ENCODE measurements around the gene RHOT1.
A peak's percentile ranks its signal among the peaks of the same experiment; 100 is the strongest.
"Not testable (repeated sequence)": the region's sequence is repeated elsewhere in the genome, so short reads cannot be mapped to it uniquely, and the experiment has no call there.

The RHOT1 gene

DNA sequence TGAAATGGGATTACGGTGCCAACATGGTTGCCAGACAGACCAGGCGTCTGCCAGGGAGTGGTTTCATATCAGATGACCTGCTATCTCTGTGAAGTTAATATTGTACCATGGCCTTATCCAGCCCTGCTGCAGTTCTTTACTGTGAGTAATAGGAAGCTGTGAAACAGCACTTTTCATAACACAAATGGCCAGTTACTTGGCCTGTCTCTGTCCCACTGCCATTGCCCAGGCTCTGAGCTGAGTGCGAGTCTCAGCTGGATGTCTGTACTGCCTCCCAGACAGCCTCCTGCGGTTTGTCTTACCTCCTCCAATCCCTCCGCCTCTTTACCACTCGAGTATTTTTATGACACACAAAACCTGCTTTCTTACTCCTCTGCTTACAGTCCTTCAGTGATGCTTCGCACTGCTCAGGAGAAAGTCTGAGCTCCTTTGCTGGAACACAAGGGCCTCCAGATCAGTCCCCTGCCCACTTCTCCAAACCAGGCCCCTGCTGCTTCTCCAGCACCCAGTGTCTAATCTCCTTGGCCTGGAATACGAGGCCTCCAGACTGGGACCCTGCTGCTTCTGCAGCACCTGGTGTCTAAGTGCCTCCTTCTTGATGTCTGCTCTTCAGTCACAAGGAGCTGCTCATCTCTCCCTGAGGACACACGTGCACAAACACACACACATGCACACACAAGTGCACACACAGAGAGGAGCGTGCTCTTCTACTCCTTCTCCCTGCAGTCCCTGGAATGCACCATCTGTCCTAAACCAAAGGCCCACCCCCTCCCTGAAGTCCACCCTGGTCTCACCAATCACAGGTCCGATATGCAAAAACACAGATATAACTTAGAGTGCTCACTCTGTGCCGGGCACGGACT lies 17.1 kb upstream of the RHOT1 start:
- no peak for DNase-seq

DNA sequence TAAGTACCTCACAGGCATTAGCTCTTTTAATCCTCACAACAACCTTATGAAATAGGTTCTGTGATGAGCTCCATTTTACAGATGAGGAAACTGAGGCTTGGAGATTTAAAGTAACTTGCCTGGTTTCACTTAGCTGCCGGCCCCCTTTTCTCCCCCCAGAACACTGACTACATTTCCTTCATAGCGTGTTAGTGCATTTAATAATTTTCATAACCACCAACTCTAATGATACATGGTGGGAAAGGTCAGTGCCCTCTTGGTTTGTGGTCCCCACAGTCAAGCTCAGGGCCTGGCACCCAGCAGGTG lies 16.5 kb upstream of the RHOT1 start:
- DNase-seq, result no peak

DNA sequence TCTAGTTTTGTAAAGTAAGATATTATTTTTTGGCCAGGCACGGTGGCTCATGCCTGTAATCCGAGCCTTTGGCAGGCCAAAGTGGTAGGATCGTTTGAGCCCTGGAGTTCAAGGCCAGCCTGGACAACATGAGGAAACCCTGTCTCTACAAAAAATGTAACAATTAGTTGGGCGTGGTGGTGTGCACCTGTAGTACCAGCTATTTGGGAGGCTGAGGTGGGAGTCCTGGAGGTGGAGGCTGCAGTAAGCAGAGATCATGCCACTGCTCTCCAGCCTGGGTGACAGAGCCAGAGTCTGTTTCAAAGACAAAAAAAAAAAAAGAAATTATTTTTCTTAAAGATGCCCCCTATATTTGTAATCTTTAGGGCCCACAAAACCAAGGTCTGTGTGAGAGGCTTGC lies 16.0 kb upstream of the RHOT1 start:
- no peak for DNase-seq

- DNase-seq, result no peak
Measured at GRCh38 chr17:32126746-32127145, 15.6 kb upstream of the RHOT1 start.

DNA sequence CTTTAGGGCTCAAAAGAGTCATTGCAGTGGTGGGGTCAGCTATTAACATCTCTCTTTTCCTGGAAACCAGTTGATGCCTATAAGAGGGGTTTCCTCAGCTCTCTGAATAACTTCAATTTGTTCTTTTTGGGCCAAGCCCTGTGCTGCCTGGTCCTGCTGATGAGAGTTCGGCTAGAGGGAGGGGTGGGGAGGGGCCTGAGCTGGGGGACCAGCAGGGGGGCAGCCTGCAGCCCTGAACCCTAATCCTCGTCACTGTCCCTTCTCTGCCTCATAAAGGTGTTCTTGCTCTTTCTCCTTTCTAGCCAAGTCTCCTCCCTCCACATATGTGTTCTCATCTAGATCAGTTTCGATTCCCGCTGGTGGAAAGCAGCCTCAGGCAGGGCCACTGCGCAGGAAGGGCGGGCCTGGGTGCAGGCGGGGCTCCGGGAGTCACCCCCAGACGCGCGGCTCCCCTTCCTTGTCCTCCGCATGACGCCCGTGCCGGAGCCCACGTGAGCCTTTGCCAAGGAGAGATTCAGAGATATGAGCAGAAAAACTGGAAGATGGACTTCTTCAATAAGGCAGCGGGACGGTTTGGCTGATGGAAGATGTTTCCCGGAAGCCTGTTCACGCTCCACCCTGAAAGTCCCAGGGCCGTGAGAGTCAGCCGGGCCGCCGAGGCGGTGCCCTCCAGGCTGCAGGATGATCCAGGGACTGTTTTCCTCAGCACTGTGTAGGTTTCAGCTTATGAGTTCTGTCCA lies 15.0 kb upstream of the RHOT1 start:
- peak; percentile 82 to 85 for DNase-seq

GRCh38 chr17:32128470-32128869 lies 13.8 kb upstream of the RHOT1 start:
- DNase-seq, result not testable (repeated sequence)

DNA sequence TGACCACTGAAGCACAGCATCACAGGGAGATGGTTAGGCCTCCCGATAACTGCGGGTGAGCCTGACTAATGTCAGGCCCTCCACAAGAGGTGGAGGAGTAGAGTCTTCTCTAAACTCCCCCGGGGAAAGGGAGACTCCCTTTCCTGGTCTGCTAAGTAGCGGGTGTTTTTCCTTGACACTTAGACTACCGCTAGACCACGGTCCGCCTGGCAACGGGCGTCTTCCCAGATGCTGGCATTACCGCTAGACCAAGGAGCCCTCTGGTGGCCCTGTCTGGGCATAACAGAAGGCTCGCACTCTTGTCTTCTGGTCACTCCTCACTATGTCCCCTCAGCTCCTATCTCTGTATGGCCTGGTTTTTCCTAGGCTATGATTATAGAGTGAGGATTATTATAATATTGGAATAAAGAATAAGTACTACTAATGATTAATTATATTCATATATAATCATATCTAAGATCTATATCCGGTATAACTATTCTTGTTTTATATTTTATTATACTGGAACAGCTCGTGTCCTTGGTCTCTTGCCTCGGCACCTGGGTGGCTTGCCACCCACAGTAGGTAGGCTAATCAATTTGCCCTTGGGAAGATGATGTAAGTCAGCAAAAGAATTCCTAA lies 6.7 kb upstream of the RHOT1 start:
- DNase-seq, result peak; percentile 23 to 41

DNA sequence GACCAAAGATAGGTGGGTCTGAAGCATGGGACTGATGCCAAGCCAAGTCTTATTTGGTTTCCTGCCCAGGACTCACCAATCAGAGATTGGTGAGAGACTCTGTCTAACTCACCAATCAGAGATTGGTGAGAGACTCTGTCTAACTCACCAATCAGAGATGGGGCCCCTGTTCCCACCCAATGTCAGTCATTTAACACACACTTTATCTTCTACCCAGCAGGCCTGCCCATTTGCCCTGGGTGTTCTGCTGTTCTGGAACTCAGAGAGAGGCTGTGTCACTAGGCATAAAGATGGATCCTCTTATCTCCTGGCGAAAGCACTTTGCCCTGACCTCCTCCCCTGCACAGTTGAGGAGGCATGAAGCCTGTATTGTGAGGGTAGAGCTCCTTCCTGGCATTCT lies 5.4 kb upstream of the RHOT1 start:
- peak in 1 of 2 donors; percentile 24 for DNase-seq

- DNase-seq, result not testable (repeated sequence)
Measured at GRCh38 chr17:32139504-32139903, 2.8 kb upstream of the RHOT1 start.

DNA sequence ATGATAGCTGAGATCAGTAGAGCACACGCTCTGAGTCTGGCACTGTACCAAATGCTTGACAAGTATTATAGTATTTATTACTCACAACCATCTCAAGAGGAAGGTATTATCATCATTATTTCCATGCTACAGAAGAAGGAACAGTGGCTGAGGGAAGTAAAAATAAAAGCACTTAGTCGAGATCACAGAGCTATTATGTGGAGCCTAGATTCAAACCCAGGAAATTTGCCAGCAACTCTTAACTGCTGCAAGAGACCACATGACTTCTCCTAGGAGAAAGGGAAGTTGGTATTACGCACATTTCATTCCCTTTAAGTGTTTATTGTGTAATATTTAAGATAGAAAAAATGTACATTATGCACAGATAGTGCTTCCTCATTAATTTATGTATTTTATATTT lies 1.0 kb upstream of the RHOT1 start:
- DNase-seq, result peak; percentile 26 to 56

DNA sequence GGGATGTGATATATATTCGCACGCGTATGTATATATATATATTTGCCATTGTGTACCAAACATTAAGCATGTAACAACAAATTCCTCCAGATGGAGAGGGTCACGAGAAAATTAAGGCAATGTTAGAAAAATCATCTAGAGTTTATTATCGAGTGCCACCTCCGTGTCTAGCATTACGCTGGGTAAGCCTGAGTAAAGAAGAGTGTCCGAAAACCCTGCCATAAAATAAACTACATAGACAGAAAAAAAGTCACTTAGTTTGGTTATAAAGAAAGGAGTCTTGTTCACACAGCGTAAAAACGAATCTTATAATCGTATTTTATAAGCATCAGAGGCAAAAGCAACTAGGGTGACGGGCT lies 644 bp upstream of the RHOT1 start:
- DNase-seq, result no peak

GRCh38 chr17:32142857-32143526 lies 690 bp downstream of the RHOT1 start:
- peak in 1 of 2 donors; percentile 22 for DNase-seq

GRCh38 chr17:32143527-32143870 lies 1.2 kb downstream of the RHOT1 start:
- no peak for DNase-seq

GRCh38 chr17:32144442-32144841 lies 2.1 kb downstream of the RHOT1 start:
- DNase-seq, result not testable (repeated sequence)

DNA sequence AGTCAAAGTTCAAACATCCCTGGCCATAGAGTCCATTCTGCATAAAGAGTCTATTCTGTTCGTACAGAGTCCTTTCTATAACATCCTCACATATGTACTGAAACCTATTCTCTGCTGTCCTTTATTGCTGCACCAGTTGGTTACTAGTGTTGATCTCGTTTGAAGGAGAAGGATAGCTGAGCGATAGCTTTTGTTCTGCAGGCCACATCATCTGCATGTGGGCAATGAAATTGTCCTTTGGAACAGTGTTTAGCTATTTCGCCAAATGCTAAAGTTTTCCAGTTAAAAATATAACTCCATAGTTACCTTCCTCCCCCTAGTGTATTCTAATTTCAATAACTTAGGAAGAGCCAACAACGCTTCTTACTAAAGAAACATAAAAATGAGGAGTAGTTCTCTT lies 6.0 kb downstream of the RHOT1 start:
- no peak for DNase-seq

- DNase-seq, result no peak
Measured at GRCh38 chr17:32150358-32150757, 8.1 kb downstream of the RHOT1 start.

DNA sequence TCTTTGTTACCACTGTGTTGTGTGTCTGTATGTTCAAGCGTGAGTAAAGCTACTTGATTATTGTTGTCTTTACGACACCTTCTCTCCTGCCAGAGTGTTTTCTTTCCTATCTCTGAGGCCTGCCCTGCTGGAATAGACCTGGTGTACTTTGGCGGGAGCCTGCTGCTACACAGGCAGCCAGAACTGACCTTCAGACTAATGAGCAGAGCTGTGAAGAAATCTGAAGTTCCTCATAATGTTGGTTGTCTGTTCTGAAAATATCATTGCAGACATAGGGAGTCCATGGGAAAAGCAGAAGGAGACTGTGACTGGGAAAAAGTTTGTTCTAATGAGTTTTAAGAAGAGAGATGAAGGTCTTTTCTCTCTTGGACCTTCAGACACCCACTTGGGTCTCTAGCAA lies 9.8 kb downstream of the RHOT1 start:
- no peak for DNase-seq

GRCh38 chr17:32155896-32156295 lies 13.6 kb downstream of the RHOT1 start:
- DNase-seq, result no peak

- DNase-seq, result no peak
Measured at GRCh38 chr17:32156656-32157055, 14.4 kb downstream of the RHOT1 start.

DNA sequence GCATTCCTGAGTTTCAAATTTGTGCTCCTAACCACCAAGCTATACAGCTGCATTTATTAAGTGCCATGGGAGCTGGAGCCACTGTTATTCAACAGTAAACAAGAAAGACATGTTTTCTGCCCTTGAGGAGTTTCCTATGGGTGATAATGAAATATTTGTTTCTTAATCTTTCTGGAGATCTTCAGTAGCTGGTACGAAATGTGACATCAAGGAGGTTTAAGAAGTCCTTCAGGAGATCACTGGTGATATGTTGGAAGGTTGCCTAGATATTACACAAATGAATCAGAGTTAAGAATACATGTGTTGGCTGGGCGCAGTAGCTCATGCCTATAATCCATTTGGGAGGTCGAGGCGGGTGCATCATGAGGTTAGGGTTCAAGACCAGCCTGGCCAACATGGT lies 14.9 kb downstream of the RHOT1 start:
- DNase-seq, result no peak

DNA sequence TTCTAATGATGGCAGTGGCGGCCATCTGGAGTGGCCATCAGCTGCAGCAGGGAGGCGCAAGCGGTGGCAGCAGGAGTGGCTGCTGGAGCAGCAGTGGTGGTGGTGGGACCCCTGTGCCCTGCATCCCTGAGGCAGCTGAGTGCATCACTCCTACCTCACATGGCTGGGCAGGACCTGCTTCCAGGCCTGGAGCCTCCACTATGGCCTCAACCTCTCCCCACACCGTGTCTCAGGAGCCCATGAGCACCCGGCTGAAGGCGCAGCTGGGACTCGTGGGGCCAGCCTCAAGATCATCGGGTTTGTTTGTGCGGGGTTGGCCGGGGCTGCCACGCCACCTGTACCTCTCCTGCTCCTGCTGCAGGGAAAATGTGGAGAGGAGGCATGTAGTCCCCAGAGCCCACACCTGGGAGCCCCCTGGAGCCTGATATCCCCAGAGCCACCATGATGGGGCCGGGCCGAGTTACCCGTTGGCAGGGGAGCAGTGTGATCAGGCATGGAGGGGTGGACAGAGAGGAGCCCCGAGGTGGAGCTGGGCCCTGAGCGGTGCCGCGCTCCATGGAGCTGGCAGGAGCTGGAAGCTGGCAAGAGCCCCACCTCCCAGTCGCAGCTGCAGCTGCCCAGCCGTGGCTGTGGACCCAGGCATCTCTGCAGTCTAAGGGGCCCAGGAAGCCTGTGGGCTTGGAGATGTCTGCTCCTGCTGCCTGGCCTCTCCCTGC lies 16.7 kb downstream of the RHOT1 start:
- no peak for DNase-seq

DNA sequence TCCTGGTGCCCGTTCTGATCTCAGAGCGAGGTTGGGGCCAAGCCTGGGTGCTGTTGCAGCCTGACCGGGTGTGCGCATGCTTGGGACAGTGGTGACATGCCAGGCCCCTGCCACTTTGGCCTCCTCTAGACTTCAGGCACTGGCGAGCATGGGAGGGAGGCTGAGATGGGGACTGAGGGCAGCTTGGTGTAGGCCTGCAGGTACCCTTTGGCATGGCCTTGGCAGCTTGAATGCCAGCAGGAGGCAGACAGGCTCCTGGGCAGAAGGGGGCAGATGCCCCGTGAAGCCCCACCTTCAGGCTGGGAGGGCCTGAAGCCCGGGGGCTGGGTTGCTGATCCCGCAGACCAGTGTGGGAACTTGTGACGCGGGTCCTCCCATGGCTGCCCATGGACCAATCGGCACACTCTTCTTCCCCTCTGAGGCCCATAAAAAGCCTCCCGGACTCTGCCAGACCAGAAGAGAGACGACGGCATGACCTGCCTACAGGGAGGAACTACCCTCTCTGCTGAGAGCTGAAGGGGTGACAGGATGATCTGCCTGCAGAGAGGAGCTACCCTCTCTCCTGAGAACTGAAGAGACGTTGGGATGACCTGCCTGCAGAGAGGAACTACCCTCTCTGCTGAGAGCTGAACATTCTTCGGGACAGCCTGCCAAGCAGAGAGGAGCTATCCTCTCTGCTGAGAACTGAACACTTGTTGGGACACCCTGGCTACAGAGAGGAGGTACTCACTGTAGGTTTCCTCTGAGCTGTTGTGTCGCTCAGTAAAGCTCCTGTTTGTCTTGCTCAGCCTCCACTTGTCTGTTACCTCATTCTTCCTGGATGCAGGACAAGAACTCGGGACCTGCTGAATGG lies 17.5 kb downstream of the RHOT1 start:
- DNase-seq, result no peak

Data from CD4-positive, alpha-beta T cell treated with Interleukin-4 for 1 hour (primary cell).